RCC 7860 (cell line): Measurements from ENCODE around the gene ZMYND8.
"Not testable (repeated sequence)": the region's sequence is repeated elsewhere in the genome, so short reads cannot be mapped to it uniquely, and the experiment has no call there.

Source experiments
- DNase-seq: peaks from one replicate; pipeline ENCODE4 v3.0.0-alpha.2; 2015; ENCODE audit warnings: low spot score
- FAIRE-seq: peaks from 2 replicates; lab custom pipeline; 2012; peaks lifted over from hg19 to GRCh38; lab: Jason Lieb, UNC

ZMYND8 gene

DNA sequence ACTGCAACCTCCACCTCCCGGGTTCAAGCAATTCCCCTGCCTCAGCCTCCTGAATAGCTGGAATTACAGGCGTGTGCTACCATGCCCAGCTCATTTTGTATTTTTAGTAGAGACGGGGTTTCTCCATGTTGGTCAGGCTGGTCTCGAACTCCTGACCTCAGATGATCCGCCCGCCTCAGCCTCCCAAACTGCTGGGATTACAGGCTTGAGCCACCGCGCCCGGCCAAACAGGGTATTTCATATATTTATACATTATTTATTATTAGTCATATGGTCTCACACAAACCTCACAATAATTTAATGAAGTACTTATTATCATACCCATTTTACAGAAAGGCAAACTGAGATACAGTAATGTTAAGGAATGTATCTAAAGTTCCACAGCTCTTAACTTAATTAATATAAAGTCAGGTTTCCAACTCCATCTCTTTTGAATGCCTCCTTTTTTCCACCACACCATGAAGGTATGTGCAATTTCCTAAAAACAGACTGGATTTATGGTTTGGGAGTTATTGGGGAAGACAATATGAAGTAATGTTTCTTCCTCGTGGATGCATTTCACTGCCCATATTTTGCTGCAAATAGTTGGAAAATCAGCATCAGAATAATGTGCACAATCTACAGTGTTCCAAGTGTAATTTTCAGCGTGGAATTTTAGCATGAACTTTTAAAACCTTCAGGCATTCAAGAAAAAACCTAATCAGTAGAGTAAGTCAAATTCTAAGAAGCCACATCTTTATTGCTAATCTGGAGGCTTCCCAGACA lies 65.7 kb downstream of the ZMYND8 start:
- DNase-seq (no peak), FAIRE-seq (no peak)

DNA sequence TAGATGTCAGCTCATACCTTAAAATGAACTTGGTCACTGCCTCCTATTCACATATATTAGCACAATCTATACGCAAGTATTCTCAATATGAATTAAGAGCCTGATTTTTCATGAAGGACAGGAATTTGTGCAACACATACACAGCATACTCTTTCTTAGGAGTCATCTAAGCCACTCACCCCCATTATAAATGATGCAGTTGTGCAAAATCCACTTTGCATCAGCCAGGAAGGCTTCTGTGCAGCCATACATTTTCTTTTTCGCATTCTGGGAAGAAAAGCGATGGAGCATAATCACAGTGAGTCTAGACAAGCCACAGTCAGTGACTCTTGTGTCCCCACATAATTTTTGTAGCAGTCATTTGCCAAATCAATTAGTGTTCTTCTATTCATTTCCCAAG lies 66.5 kb downstream of the ZMYND8 start:
- DNase-seq: no peak
- no peak for FAIRE-seq

DNA sequence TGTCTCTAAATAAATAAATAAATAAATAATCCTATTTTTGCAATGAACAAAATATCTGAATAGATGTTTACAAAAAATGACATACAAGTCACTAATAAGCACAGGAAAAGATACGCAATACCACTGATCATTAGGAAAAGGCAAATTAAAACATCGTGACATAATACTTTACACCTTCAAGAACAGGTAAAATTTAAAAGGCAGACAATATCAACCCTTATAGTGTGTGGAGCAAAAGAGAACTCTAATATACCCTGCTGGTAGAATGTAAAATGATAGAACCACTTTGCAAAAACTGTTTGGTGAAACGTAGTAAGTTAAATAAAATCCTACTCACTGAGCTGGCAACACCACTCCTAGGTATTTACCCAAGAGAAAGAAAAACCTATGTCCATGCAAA lies 67.4 kb downstream of the ZMYND8 start:
- no peak for DNase-seq
- no peak for FAIRE-seq

DNA sequence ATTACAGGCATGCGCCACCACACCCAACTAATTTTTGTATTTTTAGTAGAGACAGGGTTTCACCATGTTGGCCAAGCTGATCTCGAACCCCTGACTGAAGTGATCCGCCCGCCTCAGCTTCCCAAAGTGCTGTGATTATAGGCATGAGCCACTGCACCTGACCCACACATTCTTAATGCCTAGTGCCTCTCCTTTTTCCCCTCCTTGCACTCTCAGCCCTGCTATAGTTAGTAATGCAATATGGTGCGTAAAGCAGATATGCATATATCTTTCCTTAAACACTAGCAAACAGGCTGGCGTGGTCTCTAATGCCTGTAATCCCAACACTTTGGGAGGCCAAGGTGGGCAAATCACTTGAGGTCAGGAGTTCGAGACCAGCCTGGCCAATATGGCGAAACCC lies 68.0 kb downstream of the ZMYND8 start:
- FAIRE-seq, DNase-seq: not testable (repeated sequence)

DNA sequence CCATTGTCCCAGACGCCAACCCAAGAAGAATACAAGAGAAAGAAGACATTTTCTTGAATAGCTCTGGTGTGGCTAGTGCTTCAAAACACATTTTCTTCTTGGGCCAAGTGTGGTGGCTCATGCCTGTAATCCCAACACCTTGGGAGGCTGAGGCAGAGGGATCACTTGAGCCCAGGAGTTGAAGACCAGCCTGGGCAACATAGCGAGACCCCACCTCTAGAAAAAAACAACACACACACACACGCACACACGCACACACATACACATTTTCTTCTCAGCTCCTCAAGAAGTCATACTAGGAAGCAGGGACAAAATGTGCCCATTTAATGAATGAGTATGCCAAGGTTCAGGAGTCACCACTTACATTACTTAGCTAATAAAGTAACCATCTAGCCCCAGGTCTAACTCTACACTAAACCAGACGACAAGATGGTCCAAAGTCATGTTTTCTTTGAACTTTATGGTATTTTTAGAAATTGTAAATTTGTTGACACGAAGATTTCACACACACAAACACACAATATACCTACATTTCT lies 68.8 kb downstream of the ZMYND8 start:
- FAIRE-seq: no peak

DNA sequence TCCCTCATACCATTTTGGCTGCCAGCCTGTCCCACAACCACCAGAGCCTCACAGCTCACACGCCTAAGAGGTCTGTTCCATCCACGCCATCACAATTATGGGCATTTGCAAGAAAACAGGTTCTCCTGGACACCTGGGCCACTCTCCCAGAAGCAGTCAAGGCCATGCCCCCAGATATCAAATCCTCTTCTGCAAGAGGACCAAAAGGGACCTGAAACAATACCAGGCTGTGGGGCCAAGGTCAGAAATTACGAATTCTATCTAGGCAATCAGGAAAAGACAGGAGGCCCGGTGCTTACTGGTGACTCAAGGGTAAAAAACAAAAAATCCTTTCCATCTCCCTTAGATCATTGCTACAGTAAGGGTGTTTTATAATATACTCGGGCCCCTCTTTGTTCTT lies 69.8 kb downstream of the ZMYND8 start:
- no peak for FAIRE-seq
- no peak for DNase-seq

More for the DNA sequence above, 68.8 kb downstream of the ZMYND8 start:
- DNase-seq: no peak

DNA sequence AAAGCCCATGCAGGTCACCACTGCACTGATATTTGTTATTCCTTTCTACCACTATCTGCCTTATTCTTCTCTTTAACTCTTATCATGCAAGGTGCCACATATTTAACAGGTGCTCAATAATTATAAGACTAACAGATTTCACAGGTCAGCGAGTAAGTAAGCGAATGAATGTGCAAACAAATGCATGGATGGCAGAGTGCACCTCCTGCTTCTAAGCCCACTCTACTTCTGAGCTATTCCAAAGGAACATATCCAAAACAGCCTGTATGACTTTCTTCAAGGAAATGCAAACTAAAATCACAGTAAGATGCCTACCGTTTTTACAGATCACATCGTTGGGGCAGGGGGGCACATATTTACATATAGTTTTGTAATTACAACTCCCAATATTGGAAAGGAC lies 71.3 kb downstream of the ZMYND8 start:
- DNase-seq (no peak), FAIRE-seq (no peak)

DNA sequence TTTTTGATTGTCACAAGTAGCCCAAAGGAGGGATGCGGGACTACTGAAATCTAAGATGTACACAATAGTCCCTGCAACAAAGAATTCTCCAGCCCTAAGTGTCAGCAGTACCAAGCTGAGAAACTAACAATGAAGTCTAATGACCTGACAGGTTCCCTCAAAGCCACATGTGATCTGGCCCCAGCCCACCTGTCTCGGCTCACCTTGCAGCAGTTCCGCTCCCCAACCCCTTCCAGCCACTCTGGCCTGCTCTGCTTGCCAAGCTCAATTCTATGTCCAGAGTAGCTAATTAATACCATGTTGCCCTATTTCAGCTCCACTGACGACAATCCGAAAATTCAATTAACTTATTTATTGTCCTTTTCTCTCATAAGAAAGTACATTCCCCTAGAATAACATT lies 72.1 kb downstream of the ZMYND8 start:
- FAIRE-seq (no peak), DNase-seq (no peak)

DNA sequence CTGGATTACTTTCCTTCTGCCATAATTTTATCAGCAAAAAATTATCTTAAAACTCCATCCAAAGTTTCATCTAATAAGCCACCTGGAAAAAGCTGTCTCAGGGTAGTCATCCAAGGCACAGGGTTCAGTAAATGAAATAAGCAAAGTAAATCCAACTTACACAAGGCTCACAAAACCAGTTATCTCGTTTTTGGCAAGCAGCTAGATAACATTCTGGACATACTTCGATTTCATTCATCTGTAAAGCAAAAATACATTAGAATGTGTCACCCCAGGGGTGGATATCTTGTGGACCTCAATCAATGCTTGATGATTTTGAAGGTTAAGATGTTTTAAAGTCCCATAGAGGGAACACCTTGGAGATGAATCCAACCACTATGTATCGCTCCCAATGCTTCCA lies 73.1 kb downstream of the ZMYND8 start:
- DNase-seq (no peak), FAIRE-seq (no peak)

DNA sequence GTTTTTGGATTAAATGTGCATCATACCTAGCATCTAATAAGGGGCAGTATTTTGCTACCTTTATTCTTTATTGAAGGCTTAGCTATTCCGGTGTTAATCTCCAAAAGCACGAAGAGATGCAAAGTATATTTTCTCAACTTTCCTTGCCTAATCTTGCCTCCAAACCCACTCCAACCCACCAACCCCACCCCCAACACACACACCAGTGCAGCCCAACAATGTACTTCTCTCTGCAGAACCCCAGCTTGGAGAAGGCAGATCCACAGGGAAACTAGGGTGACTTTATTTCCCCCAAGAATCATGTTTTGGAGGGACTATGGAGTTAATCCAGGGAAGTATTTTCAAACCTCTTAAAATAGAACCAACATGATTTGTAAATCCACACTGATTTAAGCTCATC lies 73.6 kb downstream of the ZMYND8 start:
- DNase-seq (no peak), FAIRE-seq (no peak)

DNA sequence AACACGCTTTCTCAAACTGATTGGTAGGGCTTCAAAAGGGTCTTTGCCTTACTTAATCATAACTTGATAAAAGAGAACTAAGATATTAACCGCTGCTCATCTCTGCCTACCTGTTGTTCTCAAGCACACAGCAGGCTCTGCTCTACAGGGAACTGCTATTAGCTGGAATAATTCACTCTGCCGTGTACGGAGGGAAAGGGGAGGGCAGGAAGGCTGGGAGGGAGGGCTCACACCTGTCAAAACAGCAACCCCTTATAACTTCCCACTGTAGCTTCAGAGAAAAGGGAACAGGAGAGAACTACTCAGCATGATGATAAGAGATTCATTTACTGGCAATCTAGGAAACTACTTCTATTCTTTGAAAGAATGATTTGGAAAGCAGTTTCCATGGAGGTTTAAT lies 75.1 kb downstream of the ZMYND8 start:
- DNase-seq (no peak), FAIRE-seq (no peak)

DNA sequence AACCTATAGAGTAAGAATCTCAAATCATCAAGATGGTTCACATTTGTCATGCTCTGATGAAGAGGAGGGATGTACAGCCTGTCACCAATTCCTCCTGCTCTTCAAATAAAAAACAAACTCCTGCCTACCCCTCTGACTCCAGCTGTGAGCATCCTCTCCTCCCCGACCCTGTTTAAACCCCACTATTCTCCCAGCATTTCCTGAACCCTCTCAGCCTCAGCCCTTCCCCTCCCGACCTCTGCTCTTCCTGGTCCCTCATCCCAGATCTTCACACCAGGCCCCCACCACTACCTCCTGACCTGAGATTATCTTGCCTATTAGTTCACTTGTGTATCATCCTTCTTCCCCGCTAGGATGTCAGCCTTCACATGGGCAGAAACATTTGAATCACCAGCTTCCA lies 75.8 kb downstream of the ZMYND8 start:
- FAIRE-seq (no peak), DNase-seq (no peak)

DNA sequence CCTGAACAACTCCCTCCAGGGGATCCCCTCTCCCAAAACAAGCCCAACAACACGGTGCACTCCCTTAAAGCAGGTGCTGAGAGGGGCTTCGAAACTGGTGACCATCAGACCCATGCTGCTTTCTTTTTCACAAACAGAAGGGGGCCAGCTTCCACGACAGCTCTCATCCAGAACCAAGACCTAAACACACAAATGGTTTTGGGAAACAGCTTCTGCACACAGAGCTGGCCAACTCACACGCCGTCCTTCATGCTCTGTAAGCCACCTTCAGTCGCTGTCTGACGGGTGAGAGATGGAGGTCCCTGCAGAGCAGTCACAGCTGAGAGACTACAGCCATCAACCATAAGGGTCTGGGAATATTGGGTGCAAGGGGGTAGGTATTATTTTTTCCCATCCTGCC lies 76.3 kb downstream of the ZMYND8 start:
- FAIRE-seq: no peak
- no peak for DNase-seq

DNA sequence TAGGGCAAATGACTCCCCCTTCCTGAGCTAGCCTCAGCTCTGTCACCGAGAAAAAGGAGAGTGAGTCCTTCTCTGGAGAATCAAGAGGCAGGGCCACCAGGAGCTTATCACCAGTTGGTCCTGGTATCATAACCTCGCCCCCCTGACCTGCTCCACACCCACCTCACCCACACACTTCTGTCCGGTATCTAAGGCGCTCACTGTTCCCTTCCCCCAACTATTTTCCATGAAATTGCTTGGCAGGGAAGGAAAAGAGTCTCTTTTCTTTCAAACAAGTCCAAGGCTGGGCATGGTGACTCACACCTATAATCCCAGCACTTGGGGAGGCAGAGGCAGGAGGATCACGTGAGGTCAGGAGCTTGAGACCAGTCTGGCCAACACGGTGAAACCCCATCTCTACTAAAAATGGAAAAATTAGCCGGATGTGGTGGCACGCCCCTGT lies 77.6 kb downstream of the ZMYND8 start:
- DNase-seq (peak; percentile 38), FAIRE-seq (no peak)

DNA sequence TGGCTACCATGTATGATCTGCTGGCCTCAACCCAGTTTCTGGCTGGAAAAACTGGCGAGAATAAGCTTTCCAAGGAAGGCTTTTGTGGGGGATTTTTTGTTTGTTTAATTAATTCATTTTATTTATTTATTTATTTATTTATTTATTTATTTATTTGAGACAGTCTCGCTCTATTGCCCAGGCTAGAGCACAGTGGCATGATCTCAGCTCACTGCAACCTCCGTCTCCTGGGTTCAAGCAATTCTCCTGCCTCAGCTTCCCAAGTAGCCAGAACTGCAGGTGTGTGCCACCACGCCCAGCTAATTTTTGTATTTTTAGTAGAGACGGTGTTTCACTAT lies 79.0 kb downstream of the ZMYND8 start:
- not testable (repeated sequence) for FAIRE-seq, DNase-seq

DNA sequence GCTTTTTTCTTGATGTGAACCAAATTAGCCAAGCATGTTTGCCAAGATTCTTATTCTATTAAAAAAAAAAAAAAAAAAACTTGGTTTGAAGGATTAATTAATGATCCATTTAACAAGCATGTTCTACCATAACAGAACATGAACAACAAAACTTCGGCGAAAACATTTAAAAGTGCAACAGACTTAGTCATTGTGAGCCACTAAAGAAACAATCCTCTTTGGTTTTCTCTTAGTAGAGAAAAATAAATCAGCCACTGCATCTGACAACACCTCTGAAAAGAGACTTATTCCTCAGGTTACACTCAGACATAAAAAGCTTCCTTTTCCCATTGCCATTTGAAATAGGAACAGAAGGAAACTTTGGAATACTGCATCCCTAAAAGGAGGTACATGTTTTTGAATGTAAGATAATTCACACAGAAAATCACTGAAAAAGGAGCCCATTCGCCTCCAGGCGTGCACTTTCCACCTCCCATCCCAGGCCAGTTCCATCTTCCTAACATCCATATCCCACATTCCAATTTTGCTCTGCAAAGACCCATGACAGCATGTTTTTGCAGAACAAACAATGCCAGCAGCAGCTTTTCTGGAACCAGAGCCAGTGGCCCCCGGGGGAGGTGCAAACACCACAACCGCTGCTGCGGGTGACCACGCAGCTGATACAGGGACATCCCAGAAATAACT lies 79.5 kb downstream of the ZMYND8 start:
- DNase-seq: no peak
- FAIRE-seq: no peak

DNA sequence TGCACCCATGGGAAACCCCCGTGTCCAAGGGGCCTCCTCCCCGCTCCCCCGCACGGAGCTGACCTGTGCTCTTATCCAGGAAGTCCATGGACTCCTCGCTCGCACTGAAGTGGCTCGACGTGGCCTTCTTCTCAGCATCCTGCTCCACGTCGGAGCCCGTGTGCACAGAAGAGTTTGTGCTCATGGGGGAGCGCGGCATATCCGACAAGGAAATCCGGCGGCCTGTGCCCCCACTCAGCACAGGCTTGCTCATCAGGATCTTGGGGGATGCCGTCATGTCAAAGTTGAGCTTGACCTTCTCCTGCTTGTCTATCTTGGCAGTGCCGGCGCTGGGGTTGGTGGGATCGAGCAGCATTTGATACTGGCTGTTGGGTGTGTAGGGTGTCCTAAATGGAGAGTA lies 80.2 kb downstream of the ZMYND8 start:
- FAIRE-seq: no peak
- DNase-seq: no peak

DNA sequence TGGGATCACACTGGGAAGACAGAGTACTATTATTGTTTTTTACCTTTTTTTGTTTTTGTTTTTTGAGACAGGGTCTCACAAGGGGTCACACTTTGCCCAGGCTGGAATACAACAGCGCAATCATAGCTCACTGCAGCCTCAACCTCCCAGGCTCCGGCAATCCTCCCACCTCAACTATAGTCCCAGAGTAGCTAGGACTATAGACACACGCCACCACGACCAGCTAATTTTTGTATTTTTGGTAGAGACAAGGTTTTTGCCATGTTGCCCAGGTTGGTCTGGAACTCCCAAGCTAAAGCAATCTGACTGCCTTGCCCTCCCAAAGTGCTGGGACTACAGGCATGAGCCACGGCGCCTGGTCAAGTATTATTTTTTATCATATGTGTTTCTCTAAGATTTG lies 81.0 kb downstream of the ZMYND8 start:
- no peak for DNase-seq
- FAIRE-seq: no peak

DNA sequence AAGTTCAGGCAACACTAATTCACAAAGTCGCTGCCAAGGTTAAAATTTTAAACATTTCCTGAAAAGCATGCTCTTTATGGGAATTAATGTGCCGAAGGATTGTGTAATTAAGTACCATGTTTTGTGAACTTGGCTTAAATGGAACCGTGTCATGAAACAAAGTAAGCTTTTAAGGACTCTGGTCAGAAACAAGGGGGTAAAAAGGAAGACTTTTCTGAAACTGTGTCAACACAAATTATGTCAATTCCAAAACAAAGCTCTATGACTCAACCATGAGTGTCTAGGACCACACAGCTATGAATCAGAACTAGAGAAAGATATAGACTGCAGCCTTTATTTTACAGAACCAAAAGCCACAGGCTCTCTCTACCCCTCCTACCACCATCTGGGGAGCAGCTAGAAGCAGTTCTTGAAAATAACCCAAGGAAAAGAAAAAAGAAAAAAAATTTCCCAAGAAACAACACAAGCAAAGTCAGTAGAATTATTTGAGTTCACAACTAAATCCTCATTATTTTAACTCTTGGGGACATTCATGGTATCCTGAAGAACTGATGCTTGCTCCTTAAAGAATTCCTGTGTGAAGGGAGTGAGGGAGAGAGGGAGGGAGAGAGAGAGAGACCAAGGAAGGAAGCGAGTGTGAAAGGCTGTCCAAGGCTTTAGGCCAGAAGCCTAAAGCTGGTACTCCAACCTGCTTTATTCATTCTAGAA lies 81.9 kb downstream of the ZMYND8 start:
- DNase-seq (peak; percentile 88), FAIRE-seq (peak; percentile 94)

DNA sequence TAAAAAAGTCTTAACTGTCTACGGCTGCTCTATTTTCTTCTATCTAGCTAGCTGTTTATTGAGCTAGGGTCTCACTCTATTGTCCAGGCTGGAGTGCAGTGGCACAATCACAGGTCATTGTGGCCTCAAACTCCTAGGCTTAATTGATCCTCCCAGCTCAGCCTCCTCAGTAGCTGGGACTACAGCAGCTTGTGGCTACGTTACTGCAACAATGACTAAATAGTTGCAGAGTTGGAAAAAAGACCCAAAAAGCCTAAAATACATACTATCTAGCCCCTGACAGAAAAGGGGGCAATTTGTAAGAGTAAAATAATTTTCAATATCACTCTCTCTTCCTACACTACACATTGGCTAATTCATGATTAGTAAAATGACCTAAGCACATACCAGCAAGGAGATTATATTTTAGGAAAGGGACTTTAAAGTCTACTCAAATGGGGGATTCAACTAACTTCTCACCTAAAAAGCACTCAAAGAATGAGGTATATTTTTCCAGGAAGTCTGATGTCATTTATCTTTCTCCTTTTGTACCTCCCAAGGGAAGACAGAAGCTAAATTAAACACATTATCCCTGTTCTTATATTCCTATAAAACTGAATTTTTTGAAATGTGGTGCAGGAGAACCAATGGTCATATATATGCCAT lies 82.8 kb downstream of the ZMYND8 start:
- DNase-seq: peak; percentile 29
- FAIRE-seq: no peak

DNA sequence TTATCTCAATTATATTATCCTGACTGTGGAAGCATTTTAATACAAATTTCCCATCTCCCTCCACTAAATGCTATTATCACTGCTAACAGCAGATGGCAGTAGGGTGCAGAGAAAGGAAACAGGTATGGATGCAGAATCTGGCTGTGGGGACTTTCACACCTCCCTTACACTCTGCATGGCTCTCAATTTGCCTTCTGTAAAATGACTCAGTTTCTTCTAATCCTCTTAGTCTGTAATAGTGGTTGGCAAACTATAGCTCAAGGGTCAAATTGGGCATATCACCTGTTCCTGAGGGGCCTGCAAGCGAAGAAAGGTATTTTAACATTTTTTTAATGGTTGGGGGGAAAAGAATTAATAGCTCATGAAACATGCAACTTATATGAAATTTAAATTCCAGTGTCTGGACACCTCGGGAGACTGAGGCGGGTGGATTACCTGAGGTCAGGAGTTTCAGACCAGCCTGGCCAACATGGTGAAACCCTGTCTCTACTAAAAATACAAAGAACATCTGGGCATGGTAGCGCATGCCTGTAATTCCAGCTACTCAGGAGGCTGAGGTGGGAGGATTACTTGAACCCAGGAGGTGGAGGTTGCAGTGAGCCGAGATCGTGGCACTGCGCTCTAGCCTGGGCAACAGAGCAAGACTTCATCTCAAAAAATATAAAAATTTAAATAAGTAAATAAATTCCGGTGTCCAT lies 83.5 kb downstream of the ZMYND8 start:
- FAIRE-seq (peak; percentile 72), DNase-seq (peak; percentile 65)
